Endothelial cell (in vitro differentiated cells): ENCODE results near the gene AP4B1. TPM values are rescaled to one million over a fixed set of nuclear protein-coding genes. Genes with fewer than 3 reads are reported as not detected.

Source experiments
- DNase-seq: peaks from one replicate; pipeline ENCODE4 v3.0.0; 2021; ENCODE audit warnings: low spot score
- H3K27ac Mint-ChIP-seq: one replicate; pipeline ENCODE4 v1.8.0; 2021; ENCODE audit warnings: mixed read lengths, inconsistent platforms; ENCODE audit not compliant: unreplicated experiment
- H3K27me3 Mint-ChIP-seq: one replicate; pipeline ENCODE4 v1.8.0; 2021; ENCODE audit warnings: mild to moderate bottlenecking, moderate library complexity, mixed read lengths, inconsistent platforms; ENCODE audit not compliant: unreplicated experiment
- H3K36me3 Mint-ChIP-seq: one replicate; pipeline ENCODE4 v1.8.0; 2021; ENCODE audit warnings: mild to moderate bottlenecking, low read depth, mixed read lengths, inconsistent platforms; ENCODE audit not compliant: unreplicated experiment
- H3K4me1 Mint-ChIP-seq: one replicate; pipeline ENCODE4 v1.8.0; 2021; ENCODE audit warnings: mild to moderate bottlenecking, mixed read lengths, inconsistent platforms; ENCODE audit not compliant: unreplicated experiment
- H3K4me3 Mint-ChIP-seq: one replicate; pipeline ENCODE4 v1.8.0; 2021; ENCODE audit warnings: mild to moderate bottlenecking, mixed read lengths, inconsistent platforms; ENCODE audit not compliant: unreplicated experiment
- H3K9me3 Mint-ChIP-seq: one replicate; pipeline ENCODE4 v1.8.0; 2021; ENCODE audit warnings: mixed read lengths, inconsistent platforms; ENCODE audit not compliant: unreplicated experiment
- CTCF ChIP-seq: fragments of 200-600 bp; sonication (generic); IDR thresholded peaks from one replicate; pipeline ENCODE4 v1.5.0; 2021; ENCODE audit warnings: antibody characterized with exemption; ENCODE audit not compliant: unreplicated experiment
- total RNA-seq: library from RNA; stranded (reverse); fragmentation: NEBNext Ultra II Directional; extraction: Animal tissue kit (Norgen Biotek cat#: 25700); gene quantifications from one replicate; pipeline ENCODE4 v1.2.1, GENCODE V29; 2021; ENCODE audit not compliant: unreplicated experiment

Gene AP4B1
- total RNA-seq, 1 donor from 2014 or later: 28.4 TPM

DNA sequence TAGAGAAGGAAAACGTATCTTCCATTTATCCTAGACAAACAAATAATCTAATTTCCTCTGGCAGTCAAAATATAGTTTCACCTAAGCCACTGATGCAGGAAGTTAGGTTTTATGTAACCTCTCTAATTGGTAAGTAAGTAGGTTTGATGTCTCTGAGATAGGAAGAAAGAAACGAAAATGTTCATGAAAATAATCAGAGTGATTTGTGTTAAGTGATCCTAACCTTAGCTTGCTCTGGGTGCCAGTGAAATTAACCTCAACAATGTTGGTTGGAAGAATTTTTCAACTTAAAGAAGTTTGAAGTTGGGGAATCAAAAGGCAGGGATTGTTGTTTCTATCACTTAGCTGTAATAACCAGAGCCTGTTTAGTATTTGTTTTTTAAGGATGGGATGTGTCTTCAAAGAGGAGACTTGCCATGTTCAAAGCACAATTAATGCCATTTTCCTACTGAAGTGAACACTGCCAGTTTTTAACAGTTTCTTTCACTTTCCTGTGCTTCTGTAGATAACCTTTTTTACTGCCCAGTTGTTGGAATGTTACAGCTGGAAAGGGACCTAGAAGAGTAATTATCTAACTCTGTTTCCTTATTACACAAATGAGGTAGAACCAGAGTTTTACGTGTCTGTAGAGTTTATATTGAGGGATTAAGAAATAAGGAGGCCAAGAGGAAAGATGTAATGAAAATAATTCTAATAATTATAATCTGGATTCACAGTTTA lies 42.9 kb upstream of the AP4B1 start:
- H3K36me3 Mint-ChIP-seq: peaks cover 10% of the 10 kb centered on the region
- H3K4me1 Mint-ChIP-seq: peaks cover 17% of the 10 kb centered on the region
- H3K27ac Mint-ChIP-seq: peak overlapping the region; percentile 48
- TF ChIP-seq CTCF: no peak
- no peak for DNase-seq
- no peaks in the 10 kb centered on the region for H3K27me3 Mint-ChIP-seq
- no peak overlapping the region for H3K4me3 Mint-ChIP-seq
- no peaks in the 10 kb centered on the region for H3K9me3 Mint-ChIP-seq

GRCh38 chr1:113946678-113947387 lies 42.2 kb upstream of the AP4B1 start:
- no peak for DNase-seq
- Mint-ChIP-seq H3K27ac (no peak overlapping the region), H3K36me3 (peaks cover 10% of the 10 kb centered on the region), H3K4me3 (no peak overlapping the region), H3K27me3 (no peaks in the 10 kb centered on the region), H3K9me3 (no peaks in the 10 kb centered on the region), H3K4me1 (peaks cover 17% of the 10 kb centered on the region)
- TF ChIP-seq CTCF: no peak

- no peak for TF ChIP-seq CTCF
- no peaks in the 10 kb centered on the region for H3K9me3 Mint-ChIP-seq
- DNase-seq: no peak
- no peak overlapping the region for H3K27ac Mint-ChIP-seq
- H3K4me3 Mint-ChIP-seq: no peak overlapping the region
- H3K4me1 Mint-ChIP-seq: peaks cover 17% of the 10 kb centered on the region
- H3K27me3 Mint-ChIP-seq: no peaks in the 10 kb centered on the region
- peaks cover 11% of the 10 kb centered on the region for H3K36me3 Mint-ChIP-seq
These were observed 41.5 kb upstream of the AP4B1 start for GRCh38 chr1:113946112-113946511.

- Mint-ChIP-seq H3K4me1 (peaks cover 17% of the 10 kb centered on the region), H3K9me3 (no peaks in the 10 kb centered on the region), H3K4me3 (no peak overlapping the region), H3K27me3 (no peaks in the 10 kb centered on the region), H3K27ac (no peak overlapping the region), H3K36me3 (peaks cover 17% of the 10 kb centered on the region)
- no peak for TF ChIP-seq CTCF
- DNase-seq: no peak
These were observed 40.7 kb upstream of the AP4B1 start for GRCh38 chr1:113945329-113945728.
